D341Med (cell line): ENCODE measurements around the gene THBS2.
"Not testable (repeated sequence)": the region's sequence is repeated elsewhere in the genome, so short reads cannot be mapped to it uniquely, and the experiment has no call there.

Experiments used
- DNase-seq: peaks from one replicate; pipeline ENCODE4 v3.0.0; 2012; ENCODE audit warnings: low spot score

The THBS2 gene

GRCh38 chr6:169271877-169272216, 18.2 kb upstream of the THBS2 start:
- no peak for DNase-seq

DNA sequence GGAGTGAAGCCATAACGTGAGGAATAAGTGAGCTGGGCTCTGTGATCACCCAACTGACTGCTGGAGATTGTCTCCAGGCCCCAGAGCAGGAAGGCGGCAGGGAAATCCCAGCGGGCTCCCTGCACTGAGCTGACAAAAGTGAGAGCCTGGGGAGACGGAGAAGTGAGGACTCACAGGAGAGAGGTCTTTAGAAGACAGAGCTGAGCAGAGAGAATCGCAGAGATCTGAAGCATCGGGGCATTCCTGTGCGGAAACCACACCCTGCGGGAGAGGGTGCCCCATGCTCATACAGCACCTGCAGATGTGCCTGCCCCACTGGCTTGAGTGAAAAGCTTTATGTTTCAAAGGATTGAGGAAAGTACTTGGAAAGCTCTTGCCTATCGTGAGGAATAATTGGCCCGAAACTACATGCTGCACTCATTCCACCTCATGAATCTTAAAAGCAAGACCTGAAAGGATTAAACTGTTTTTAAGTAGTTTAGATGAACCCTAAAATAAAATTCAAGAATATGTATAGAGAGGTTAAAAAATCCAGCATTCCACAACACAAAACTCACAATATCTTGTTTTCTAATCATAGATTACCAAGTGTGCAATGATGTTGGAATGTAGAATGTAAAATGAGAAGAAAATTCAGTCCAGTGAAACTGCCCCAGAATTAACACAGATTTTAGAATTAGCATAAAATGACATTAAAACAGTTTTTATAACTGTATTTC, 17.7 kb upstream of the THBS2 start:
- DNase-seq, result no peak

DNA sequence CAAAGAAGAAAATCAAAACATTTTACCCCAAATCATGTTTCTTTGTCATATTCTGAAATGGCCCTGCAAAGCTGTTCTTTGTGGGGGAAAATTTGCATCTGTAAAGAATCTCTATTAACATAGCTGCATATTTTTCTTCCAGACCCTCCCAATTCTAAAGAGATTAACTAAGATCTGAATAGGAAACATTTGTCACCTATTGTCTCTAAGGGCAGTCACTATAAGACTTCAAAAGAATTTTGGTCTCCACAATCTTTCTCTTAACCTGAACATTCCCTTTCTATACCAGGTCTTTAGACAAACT, 16.4 kb upstream of the THBS2 start:
- not testable (repeated sequence) for DNase-seq

DNA sequence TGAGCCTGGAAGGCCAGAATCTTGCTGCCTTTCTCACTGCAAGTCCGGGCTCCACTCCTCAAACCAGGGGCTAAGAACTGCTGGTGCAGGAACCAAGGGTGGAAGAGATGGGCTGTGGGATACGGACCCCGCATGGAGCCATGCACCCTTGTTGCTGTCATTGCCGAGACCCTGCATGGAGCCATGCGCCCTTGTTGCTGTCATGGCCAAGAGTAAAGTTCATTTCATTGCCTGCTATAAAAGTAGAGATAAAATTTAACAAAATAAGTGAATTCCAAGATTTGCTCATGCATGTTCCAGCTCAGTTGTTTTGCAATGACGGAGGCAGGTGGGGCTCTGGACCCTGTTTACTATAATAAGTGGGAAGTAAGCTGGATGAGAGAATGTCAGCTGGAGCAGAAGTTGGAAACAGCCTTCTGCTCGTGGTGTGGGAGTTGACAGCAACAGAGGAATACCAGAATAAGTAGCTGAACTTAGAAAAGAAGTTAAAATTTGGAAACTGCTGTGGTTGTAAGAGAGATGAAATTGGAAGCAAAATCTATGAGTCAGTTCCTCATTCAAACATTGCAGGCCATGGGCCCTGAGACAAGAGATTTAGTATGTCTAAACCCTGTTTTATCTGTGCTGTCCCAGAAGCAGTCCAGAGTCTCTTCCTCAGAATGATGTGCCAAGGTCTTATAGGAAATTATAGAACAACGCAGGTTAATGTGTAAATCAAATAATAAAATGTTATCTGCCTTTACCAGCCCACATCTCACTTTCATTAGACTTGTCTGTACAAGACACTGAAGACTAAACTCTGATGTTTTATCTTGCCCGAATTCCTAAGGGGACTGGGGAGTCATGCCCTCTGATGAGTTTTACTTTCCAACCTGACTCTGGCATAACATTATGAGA, 15.8 kb upstream of the THBS2 start:
- no peak for DNase-seq

- DNase-seq, result no peak
These were observed 14.6 kb upstream of the THBS2 start for GRCh38 chr6:169268276-169268675.

DNA sequence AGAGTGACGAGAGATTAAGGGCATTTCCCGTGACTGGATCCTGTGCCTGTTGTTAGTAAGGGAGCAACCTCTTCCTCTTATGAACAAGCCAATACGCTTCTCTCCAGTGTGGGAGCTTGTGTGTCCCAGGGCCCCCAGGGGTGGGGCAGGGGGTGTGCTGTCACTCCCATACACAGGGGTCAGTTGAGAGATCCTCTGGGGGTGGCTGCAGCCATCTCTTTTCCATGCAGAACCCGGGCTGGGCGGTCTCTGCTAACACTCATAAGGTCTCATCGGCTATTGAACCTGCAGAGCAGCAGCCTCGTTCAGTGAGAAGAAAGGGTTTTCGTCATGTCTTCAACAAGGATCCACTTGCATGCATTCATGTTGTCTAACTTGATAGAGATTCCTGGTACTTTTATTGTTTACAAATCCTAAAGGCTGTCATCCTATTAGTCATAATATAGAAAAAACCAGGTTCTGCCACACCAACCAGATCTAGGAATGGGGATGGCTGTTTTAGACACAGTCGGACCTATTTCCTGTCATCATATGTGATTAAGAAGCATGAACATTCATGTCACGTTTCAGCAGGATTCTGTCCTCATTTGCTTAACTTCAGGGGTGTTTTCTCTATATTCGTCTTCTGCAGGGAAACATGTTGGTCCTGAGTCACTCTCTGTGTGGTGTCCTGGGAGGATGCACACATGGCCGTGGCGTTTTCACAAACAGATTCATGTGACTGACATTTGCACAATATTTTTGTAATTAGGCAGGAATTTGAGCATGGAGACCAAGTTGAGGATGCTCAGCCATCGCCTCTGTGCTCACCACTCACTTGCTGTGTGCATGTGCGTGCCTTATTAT, 13.3 kb upstream of the THBS2 start:
- no peak for DNase-seq

GRCh38 chr6:169266261-169266660, 12.6 kb upstream of the THBS2 start:
- DNase-seq, result no peak

GRCh38 chr6:169265486-169266131, 12.0 kb upstream of the THBS2 start:
- no peak for DNase-seq

- DNase-seq, result no peak
These were observed 10.4 kb upstream of the THBS2 start for GRCh38 chr6:169263836-169264608.

- DNase-seq, result no peak
These were observed 9.7 kb upstream of the THBS2 start for GRCh38 chr6:169263374-169263773.

DNA sequence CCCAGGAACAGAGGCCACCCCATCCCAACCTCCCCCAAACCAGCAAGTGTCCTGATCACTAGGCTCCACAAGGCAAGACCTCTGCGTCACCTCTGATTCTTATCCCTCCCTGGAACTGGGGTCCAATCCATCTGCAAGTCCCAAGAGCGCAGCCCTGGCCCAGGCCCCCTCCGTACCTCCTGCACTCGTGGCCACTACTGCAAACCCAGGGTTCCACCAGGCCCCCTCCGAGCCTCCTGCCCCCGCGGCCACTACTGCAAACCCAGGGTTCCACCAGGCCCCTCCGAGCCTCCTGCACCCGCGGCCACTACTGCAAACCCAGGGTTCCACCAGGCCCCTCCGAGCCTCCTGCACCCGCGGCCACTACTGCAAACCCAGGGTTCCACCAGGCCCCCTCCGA, 9.0 kb upstream of the THBS2 start:
- not testable (repeated sequence) for DNase-seq

GRCh38 chr6:169256518-169256917, 2.9 kb upstream of the THBS2 start:
- DNase-seq, result no peak

DNA sequence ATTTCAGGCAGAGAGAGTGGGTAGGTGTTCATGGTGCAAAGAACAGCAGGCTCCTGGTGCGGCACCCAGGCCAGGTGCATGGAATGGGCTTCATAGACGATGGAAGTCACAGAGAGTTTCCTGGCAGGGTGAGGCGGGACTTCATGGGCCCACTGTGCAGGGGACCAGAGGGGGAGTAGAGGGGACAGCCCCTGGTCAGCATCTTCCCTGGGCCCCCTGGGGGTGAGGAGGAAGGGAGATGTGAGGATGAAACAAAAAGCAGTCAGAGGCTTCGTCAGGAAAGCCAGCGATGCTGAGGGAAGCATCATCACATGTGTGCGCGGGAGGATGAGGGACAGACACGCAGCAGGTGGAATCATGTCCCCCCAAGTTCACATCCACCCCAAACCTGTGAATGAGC, 2.4 kb upstream of the THBS2 start:
- no peak for DNase-seq

GRCh38 chr6:169255643-169256042, 2.0 kb upstream of the THBS2 start:
- no peak for DNase-seq

DNA sequence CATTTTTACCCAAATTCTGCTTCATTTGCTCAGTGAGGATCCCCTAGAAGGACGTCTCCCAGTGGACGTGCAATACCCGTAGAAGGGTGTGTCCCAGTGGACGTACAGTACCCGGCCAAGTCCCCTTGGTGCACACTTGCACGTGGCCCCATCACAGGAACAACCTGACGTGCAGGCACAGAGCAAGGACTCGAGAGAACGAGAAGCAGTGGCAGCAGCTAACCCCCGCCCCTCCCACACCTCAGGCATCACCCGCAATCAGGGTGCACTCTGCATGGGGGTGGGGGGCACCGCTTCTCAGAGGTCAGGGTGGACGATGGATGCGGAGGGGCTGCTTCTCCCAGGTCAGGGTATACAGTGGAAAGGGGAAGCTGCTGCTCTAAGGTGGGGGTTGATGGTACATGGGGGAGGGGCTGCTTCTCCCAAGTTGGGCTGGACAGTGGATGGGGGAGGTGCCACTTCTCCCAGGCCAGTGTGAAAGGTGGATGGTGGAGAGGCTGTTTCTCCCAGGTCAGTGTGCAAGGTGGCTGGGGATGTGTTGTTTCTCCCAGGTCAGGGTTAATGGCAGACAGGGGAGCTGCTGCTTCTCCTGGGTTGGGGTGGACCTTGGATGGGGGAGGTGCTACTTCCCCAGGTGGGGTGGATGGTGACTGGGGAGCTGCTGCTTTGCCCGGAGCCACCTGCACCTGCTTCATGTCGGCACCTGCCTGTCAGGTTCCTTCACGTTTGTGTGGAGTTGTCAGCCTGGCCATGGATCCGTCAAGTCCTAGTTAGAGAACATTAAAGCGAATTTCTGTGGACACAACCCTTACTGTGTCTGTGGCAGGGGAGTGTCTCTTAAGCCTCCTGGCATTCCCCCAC, 1.0 kb upstream of the THBS2 start:
- DNase-seq, result no peak

GRCh38 chr6:169252505-169253189, 999 bp downstream of the THBS2 start:
- DNase-seq, result no peak

DNA sequence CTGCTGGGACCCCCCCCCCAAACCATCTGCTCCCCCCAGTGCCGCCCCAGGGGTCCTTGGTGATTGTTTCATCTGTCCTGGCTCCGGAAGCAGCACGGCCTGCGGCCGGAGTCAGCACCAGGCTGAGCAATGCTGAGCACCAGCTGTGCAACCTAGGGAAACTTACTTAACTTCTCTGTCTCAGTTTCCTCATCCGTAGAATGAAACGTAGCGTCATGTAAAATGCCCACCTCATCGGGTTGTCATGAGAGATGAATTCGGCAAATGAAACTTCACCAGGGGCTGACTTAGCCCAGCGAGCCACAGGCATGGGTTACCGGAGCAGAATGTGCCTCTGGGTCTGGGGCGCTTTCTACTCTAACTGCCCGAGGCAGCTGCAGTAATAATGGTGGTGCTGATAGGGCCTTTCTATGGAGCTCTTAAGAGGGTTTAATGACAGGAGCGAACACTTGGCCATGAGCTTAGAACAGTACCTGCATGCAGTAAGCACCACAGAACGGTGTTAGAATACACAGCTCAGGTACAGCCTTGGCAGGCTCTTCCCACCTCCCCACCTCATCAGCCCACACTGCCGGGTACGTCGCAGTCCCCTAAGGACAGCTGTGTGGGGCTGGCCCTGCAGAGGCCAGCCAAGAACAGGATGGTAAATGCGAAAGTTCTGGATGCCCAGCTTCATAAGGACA, 1.7 kb downstream of the THBS2 start:
- DNase-seq, result no peak

- DNase-seq, result no peak
These were observed 2.3 kb downstream of the THBS2 start for GRCh38 chr6:169251371-169251802.

DNA sequence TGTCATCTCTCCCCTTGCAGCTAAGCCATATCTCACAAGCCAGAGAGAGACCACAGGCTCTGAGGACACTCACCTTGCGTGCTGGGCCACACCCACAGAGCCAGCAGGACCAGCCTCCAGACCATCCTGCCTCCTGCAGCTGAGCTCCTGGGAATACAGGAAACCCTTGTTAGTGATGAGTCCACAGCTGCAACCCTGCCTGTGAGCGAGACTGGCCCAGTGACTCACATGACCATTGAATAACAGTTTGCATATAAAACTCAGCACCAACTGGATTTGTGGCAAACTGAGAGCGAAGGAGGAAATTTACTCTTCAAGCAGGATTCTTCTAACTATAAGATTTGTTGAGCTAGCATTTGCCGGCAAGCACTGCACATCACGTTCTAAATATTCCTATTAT, 3.0 kb downstream of the THBS2 start:
- DNase-seq, result no peak
